HEK293 (cell line): ENCODE results near the gene PCGF1.
A peak's percentile ranks its signal among the peaks of the same experiment; 100 is the strongest.

Experiments used
- BCL6B ChIP-seq: fragments of 450-650 bp; formaldehyde crosslinking; IDR thresholded peaks from 2 replicates; pipeline ENCODE4 v1.5.1; 2017; ENCODE audit warnings: missing biosample characterization, missing genetic modification characterization
- GLIS1 ChIP-seq: fragments of 450-650 bp; formaldehyde crosslinking; IDR thresholded peaks from 2 replicates; pipeline ENCODE4 v1.5.1; 2016; ENCODE audit warnings: missing biosample characterization, missing genetic modification characterization
- HIC1 ChIP-seq: fragments of 450-650 bp; formaldehyde crosslinking; IDR thresholded peaks from 2 replicates; pipeline ENCODE4 v1.5.1; 2016; ENCODE audit warnings: missing biosample characterization, missing genetic modification characterization
- HOXD13 ChIP-seq: sonication (generic); formaldehyde crosslinking; IDR thresholded peaks from 2 replicates; pipeline ENCODE4 v1.8.0; 2022; ENCODE audit warnings: missing genetic modification reagents, borderline replicate concordance
- IKZF3 ChIP-seq: fragments of 450-650 bp; IDR thresholded peaks from 2 replicates; pipeline ENCODE4 v1.5.0; 2018; ENCODE audit warnings: missing biosample characterization, mild to moderate bottlenecking, missing genetic modification characterization, moderate library complexity
- MZF1 ChIP-seq: fragments of 450-650 bp; formaldehyde crosslinking; IDR thresholded peaks from 2 replicates; pipeline ENCODE4 v1.5.1; 2017; ENCODE audit warnings: missing biosample characterization, missing genetic modification characterization, borderline replicate concordance
- OVOL3 ChIP-seq: fragments of 450-650 bp; formaldehyde crosslinking; IDR thresholded peaks from 2 replicates; pipeline ENCODE4 v1.5.1; 2016; ENCODE audit warnings: missing biosample characterization, missing genetic modification characterization
- PRDM6 ChIP-seq: fragments of 450-650 bp; formaldehyde crosslinking; IDR thresholded peaks from 2 replicates; pipeline ENCODE4 v1.5.1; 2017; ENCODE audit warnings: missing biosample characterization, missing genetic modification characterization
- RBAK ChIP-seq: fragments of 450-650 bp; formaldehyde crosslinking; IDR thresholded peaks from 2 replicates; pipeline ENCODE4 v1.5.1; 2016; ENCODE audit warnings: missing biosample characterization, missing genetic modification characterization
- SCRT1 ChIP-seq: fragments of 450-650 bp; formaldehyde crosslinking; IDR thresholded peaks from 2 replicates; pipeline ENCODE4 v1.5.1; 2016; ENCODE audit warnings: missing biosample characterization, missing genetic modification characterization, borderline replicate concordance
- SP2 ChIP-seq: fragments of 450-650 bp; formaldehyde crosslinking; IDR thresholded peaks from 2 replicates; pipeline ENCODE4 v1.5.1; 2016; ENCODE audit warnings: missing biosample characterization, missing genetic modification characterization
- TRIM28 ChIP-seq: IDR thresholded peaks from 2 replicates; pipeline ENCODE4 v1.6.1; 2011; ENCODE audit warnings: low read length, control low read depth, borderline replicate concordance
- ZBTB8A ChIP-seq: fragments of 450-650 bp; formaldehyde crosslinking; IDR thresholded peaks from 2 replicates; pipeline ENCODE4 v1.5.1; 2016; ENCODE audit warnings: missing biosample characterization, missing genetic modification characterization
- ZEB2 ChIP-seq: fragments of 450-650 bp; formaldehyde crosslinking; IDR thresholded peaks from 2 replicates; pipeline ENCODE4 v1.5.1; 2016; ENCODE audit warnings: missing biosample characterization, missing genetic modification characterization
- ZFP41 ChIP-seq: fragments of 450-650 bp; formaldehyde crosslinking; IDR thresholded peaks from 2 replicates; pipeline ENCODE4 v1.5.1; 2016; ENCODE audit warnings: missing biosample characterization, missing genetic modification characterization, borderline replicate concordance
- ZNF140 ChIP-seq: fragments of 450-650 bp; formaldehyde crosslinking; IDR thresholded peaks from 2 replicates; pipeline ENCODE4 v1.5.1; 2016; ENCODE audit warnings: missing biosample characterization, missing genetic modification characterization
- ZNF146 ChIP-seq: fragments of 450-650 bp; formaldehyde crosslinking; IDR thresholded peaks from 2 replicates; pipeline ENCODE4 v1.5.1; 2016; ENCODE audit warnings: missing biosample characterization, missing genetic modification characterization
- ZNF175 ChIP-seq: fragments of 450-650 bp; formaldehyde crosslinking; IDR thresholded peaks from 2 replicates; pipeline ENCODE4 v1.5.1; 2016; ENCODE audit warnings: missing biosample characterization, missing genetic modification characterization
- ZNF214 ChIP-seq: fragments of 450-650 bp; formaldehyde crosslinking; IDR thresholded peaks from 2 replicates; pipeline ENCODE4 v1.5.1; 2017; ENCODE audit warnings: missing biosample characterization, mild to moderate bottlenecking, missing genetic modification characterization, borderline replicate concordance
- ZNF23 ChIP-seq: fragments of 450-650 bp; formaldehyde crosslinking; IDR thresholded peaks from 2 replicates; pipeline ENCODE4 v1.5.1; 2016; ENCODE audit warnings: missing biosample characterization, missing genetic modification characterization, borderline replicate concordance
- ZNF311 ChIP-seq: fragments of 450-650 bp; formaldehyde crosslinking; IDR thresholded peaks from 2 replicates; pipeline ENCODE4 v1.5.1; 2017; ENCODE audit warnings: missing biosample characterization, missing genetic modification characterization, borderline replicate concordance
- ZNF350 ChIP-seq: fragments of 450-650 bp; formaldehyde crosslinking; IDR thresholded peaks from 2 replicates; pipeline ENCODE4 v1.5.0; 2017; ENCODE audit warnings: missing biosample characterization, mild to moderate bottlenecking, missing genetic modification characterization
- ZNF366 ChIP-seq: fragments of 450-650 bp; formaldehyde crosslinking; conservative IDR thresholded peaks from 2 replicates; pipeline ENCODE4 v1.5.1; 2016; ENCODE audit warnings: missing biosample characterization, missing genetic modification characterization
- ZNF391 ChIP-seq: fragments of 450-650 bp; formaldehyde crosslinking; IDR thresholded peaks from 2 replicates; pipeline ENCODE4 v1.5.1; 2016; ENCODE audit warnings: low read depth, missing biosample characterization, missing genetic modification characterization, borderline replicate concordance
- ZNF501 ChIP-seq: fragments of 450-650 bp; formaldehyde crosslinking; IDR thresholded peaks from 2 replicates; pipeline ENCODE4 v1.5.1; 2016; ENCODE audit warnings: missing biosample characterization, missing genetic modification characterization
- ZNF510 ChIP-seq: fragments of 450-650 bp; formaldehyde crosslinking; IDR thresholded peaks from 2 replicates; pipeline ENCODE4 v1.5.1; 2018; ENCODE audit warnings: mild to moderate bottlenecking, missing genetic modification characterization, missing biosample characterization; ENCODE audit not compliant: insufficient replicate concordance
- ZNF600 ChIP-seq: fragments of 450-650 bp; formaldehyde crosslinking; IDR thresholded peaks from 2 replicates; pipeline ENCODE4 v1.5.1; 2016; ENCODE audit warnings: missing biosample characterization, missing genetic modification characterization
- ZNF623 ChIP-seq: fragments of 450-650 bp; formaldehyde crosslinking; IDR thresholded peaks from 2 replicates; pipeline ENCODE4 v1.5.1; 2016; ENCODE audit warnings: missing biosample characterization, missing genetic modification characterization
- ZNF629 ChIP-seq: fragments of 450-650 bp; formaldehyde crosslinking; IDR thresholded peaks from 2 replicates; pipeline ENCODE4 v1.5.1; 2017; ENCODE audit warnings: missing biosample characterization, missing genetic modification characterization
- ZNF654 ChIP-seq: fragments of 450-650 bp; formaldehyde crosslinking; IDR thresholded peaks from 2 replicates; pipeline ENCODE4 v1.5.1; 2016; ENCODE audit warnings: low read depth, missing biosample characterization, missing genetic modification characterization
- ZNF76 ChIP-seq: fragments of 450-650 bp; formaldehyde crosslinking; IDR thresholded peaks from 2 replicates; pipeline ENCODE4; 2016; ENCODE audit warnings: low read depth, missing biosample characterization, missing genetic modification characterization, borderline replicate concordance
- ZNF785 ChIP-seq: fragments of 450-650 bp; formaldehyde crosslinking; IDR thresholded peaks from 2 replicates; pipeline ENCODE4 v1.5.1; 2016; ENCODE audit warnings: missing biosample characterization, missing genetic modification characterization
- ZNF843 ChIP-seq: fragments of 450-650 bp; formaldehyde crosslinking; IDR thresholded peaks from 2 replicates; pipeline ENCODE4 v1.5.1; 2016; ENCODE audit warnings: missing biosample characterization, missing genetic modification characterization
- TF ChIP-seq, protein P1 (sequence below): IDR thresholded peaks from 2 replicates; pipeline ENCODE4 v1.6.1; 2011; ENCODE audit warnings: mild to moderate bottlenecking, low read depth, low read length, borderline replicate concordance

The PCGF1 gene

GRCh38 chr2:74507145-74507925 is at the start of gene PCGF1 (continued):
- TF ChIP-seq ZNF654 (tag by site-specific recombination) (no peak), ZNF175 (no peak), MZF1 (tag by site-specific recombination) (no peak), TRIM28 (0 out of 2 replicates have a peak, but pooled peaks have one; percentile 43), BCL6B (no peak), ZNF140 (tag by site-specific recombination) (no peak), RBAK (tag by site-specific recombination) (no peak), ZNF623 (tag by site-specific recombination) (no peak), ZNF510 (tag by site-specific recombination) (no peak), ZNF76 (tag by site-specific recombination) (peak; percentile 48; the same call in 1 of the 2 replicates), ZNF214 (tag by site-specific recombination) (no peak), GLIS1 (tag by site-specific recombination) (peak; percentile 92), PRDM6 (no peak), ZNF311 (no peak), IKZF3 (tag by site-specific recombination) (no peak), ZNF23 (tag by site-specific recombination) (no peak), SCRT1 (no peak), ZNF785 (tag by site-specific recombination) (no peak), ZEB2 (peak; percentile 67), ZFP41 (no peak), ZNF350 (tag by site-specific recombination) (no peak), HIC1 (tag by site-specific recombination) (peak; percentile 96), ZBTB8A (tag by site-specific recombination) (peak; percentile 98), ZNF501 (tag by site-specific recombination) (peak; percentile 66; the same call in 1 of the 2 replicates), ZNF146 (tag by site-specific recombination) (0 out of 2 replicates have a peak, but pooled peaks have one; percentile 5), ZNF391 (tag by site-specific recombination) (no peak), ZNF843 (tag by site-specific recombination) (peak; percentile 53; the same call in 1 of the 2 replicates), ZNF629 (peak; percentile 60; the same call in 1 of the 2 replicates), SP2 (tag by site-specific recombination) (peak; percentile 89), ZNF366 (tag by site-specific recombination) (no peak; the same call in none of the 2 replicates), OVOL3 (tag by site-specific recombination) (0 out of 2 replicates have a peak, but pooled peaks have one; percentile 38), HOXD13 (CRISPR knock-in tag) (no peak), ZNF600 (tag by site-specific recombination) (peak; percentile 64)
- TF ChIP-seq, protein P1, sequence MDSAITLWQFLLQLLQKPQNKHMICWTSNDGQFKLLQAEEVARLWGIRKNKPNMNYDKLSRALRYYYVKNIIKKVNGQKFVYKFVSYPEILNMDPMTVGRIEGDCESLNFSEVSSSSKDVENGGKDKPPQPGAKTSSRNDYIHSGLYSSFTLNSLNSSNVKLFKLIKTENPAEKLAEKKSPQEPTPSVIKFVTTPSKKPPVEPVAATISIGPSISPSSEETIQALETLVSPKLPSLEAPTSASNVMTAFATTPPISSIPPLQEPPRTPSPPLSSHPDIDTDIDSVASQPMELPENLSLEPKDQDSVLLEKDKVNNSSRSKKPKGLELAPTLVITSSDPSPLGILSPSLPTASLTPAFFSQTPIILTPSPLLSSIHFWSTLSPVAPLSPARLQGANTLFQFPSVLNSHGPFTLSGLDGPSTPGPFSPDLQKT: no peak; the same call in 1 of the 2 replicates
